ENCODE measurements around the gene CATSPER1.
A peak's percentile ranks its signal among the peaks of the same experiment; 100 is the strongest.
"Not testable (repeated sequence)": the region's sequence is repeated elsewhere in the genome, so short reads cannot be mapped to it uniquely, and the experiment has no call there.

Gene CATSPER1

GRCh38 chr11:66037327-66037726, 11.0 kb upstream of the CATSPER1 start:
- no peak for TF ChIP-seq CTCF (IDR thresholded peaks at IDR 0.05; ENCODE audit: insufficient read depth, low read depth, low read length, missing control alignments)
- H3K4me3 ChIP-seq (ENCODE audit: low read length): no peak overlapping the region

GRCh38 chr11:66036334-66036710, 10.0 kb upstream of the CATSPER1 start:
- no peak for TF ChIP-seq CTCF (IDR thresholded peaks at IDR 0.05; ENCODE audit: insufficient read depth, low read depth, low read length, missing control alignments)

More at GRCh38 chr11:66037327-66037726, 11.0 kb upstream of the CATSPER1 start:
- no peak for DNase-seq (ENCODE audit: low read depth)

GRCh38 chr11:66035653-66036333, 9.5 kb upstream of the CATSPER1 start:
- DNase-seq (ENCODE audit: low read depth): no peak
- no peak for TF ChIP-seq CTCF (IDR thresholded peaks at IDR 0.05; ENCODE audit: insufficient read depth, low read depth, low read length, missing control alignments)
- no peak overlapping the region for H3K4me3 ChIP-seq (ENCODE audit: low read length)

More at GRCh38 chr11:66036334-66036710, 10.0 kb upstream of the CATSPER1 start:
- no peak overlapping the region for H3K4me3 ChIP-seq (ENCODE audit: low read length)
- no peak for DNase-seq (ENCODE audit: low read depth)

GRCh38 chr11:66032957-66033735, 6.9 kb upstream of the CATSPER1 start:
- TF ChIP-seq CTCF (IDR thresholded peaks at IDR 0.05; ENCODE audit: insufficient read depth, low read depth, low read length, missing control alignments): no peak
- no peak overlapping the region for H3K4me3 ChIP-seq (ENCODE audit: low read length)
- DNase-seq (ENCODE audit: low read depth): no peak

- DNase-seq (ENCODE audit: low read depth); H3K4me3 ChIP-seq (ENCODE audit: low read length): not testable (repeated sequence)
Observed at GRCh38 chr11:66023186-66023440, 3.2 kb downstream of the CATSPER1 start.

GRCh38 chr11:66022401-66023185, 3.7 kb downstream of the CATSPER1 start:
- H3K4me3 ChIP-seq (ENCODE audit: low read length): no peak overlapping the region
- DNase-seq (ENCODE audit: low read depth): peak; percentile 58
- TF ChIP-seq CTCF (IDR thresholded peaks at IDR 0.05; ENCODE audit: insufficient read depth, low read depth, low read length, missing control alignments): peak; percentile 82

- DNase-seq (ENCODE audit: low read depth): peak; percentile 74
- no peak for TF ChIP-seq CTCF (IDR thresholded peaks at IDR 0.05; ENCODE audit: insufficient read depth, low read depth, low read length, missing control alignments)
- no peak overlapping the region for H3K4me3 ChIP-seq (ENCODE audit: low read length)
Observed at GRCh38 chr11:66020618-66021357, 5.5 kb downstream of the CATSPER1 start.

All from epithelial cell of esophagus (primary cell).